ENCODE data around the gene IGDCC3.

DNA sequence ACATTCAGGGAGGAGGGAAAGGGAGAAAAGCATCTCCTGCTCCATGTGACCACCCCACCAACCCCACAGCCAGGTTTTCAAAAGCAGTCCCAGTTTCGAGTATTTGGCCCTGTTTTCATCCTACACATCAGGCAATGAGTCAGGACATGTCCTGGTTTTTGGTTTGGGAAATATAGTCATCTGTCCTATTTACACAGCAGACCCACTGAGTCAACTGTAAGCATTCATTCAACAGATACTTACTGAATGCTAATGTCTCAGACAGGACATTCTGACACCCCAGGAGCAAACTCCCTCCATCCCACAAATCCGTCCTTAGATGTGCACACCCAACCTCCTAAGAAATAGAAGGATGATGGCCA, 32.9 kb downstream of the IGDCC3 start:
- TF ChIP-seq EP300 (IDR thresholded peaks at IDR 0.05; ENCODE audit: borderline replicate concordance in 1 of 2, control insufficient read depth in 1 of 2, low read depth in 2 of 2, low read length in 2 of 2), result no peak
- TF ChIP-seq CBX3 (IDR thresholded peaks at IDR 0.05; ENCODE audit: borderline replicate concordance, low read depth), result no peak
- no peak for TF ChIP-seq KLF5 (IDR thresholded peaks at IDR 0.05; ENCODE audit: partially characterized antibody)
- TF ChIP-seq, protein P1, sequence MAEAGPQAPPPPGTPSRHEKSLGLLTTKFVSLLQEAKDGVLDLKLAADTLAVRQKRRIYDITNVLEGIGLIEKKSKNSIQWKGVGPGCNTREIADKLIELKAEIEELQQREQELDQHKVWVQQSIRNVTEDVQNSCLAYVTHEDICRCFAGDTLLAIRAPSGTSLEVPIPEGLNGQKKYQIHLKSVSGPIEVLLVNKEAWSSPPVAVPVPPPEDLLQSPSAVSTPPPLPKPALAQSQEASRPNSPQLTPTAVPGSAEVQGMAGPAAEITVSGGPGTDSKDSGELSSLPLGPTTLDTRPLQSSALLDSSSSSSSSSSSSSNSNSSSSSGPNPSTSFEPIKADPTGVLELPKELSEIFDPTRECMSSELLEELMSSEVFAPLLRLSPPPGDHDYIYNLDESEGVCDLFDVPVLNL (IDR thresholded peaks at IDR 0.05; ENCODE audit: low read depth, low read length), result no peak
- TF ChIP-seq, protein P2, sequence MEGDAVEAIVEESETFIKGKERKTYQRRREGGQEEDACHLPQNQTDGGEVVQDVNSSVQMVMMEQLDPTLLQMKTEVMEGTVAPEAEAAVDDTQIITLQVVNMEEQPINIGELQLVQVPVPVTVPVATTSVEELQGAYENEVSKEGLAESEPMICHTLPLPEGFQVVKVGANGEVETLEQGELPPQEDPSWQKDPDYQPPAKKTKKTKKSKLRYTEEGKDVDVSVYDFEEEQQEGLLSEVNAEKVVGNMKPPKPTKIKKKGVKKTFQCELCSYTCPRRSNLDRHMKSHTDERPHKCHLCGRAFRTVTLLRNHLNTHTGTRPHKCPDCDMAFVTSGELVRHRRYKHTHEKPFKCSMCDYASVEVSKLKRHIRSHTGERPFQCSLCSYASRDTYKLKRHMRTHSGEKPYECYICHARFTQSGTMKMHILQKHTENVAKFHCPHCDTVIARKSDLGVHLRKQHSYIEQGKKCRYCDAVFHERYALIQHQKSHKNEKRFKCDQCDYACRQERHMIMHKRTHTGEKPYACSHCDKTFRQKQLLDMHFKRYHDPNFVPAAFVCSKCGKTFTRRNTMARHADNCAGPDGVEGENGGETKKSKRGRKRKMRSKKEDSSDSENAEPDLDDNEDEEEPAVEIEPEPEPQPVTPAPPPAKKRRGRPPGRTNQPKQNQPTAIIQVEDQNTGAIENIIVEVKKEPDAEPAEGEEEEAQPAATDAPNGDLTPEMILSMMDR (IDR thresholded peaks at IDR 0.05 in 2 of 3, conservative IDR thresholded peaks at IDR 0.05 in 1 of 3; ENCODE audit: control insufficient read depth in 2 of 3, extremely low read depth in 1 of 3, insufficient read depth in 1 of 3, low read depth in 3 of 3, low read length in 3 of 3), result no peak
- no peak for TF ChIP-seq GATAD2B (conservative IDR thresholded peaks at IDR 0.05; ENCODE audit: low read depth)
- TF ChIP-seq FOXM1 (IDR thresholded peaks at IDR 0.05; ENCODE audit: low read depth, low read length), result no peak
- no peak for TF ChIP-seq POLR2A (IDR thresholded peaks at IDR 0.05; ENCODE audit: low read depth, low read length)
- TF ChIP-seq EED (IDR thresholded peaks at IDR 0.05; ENCODE audit: low read depth), result no peak
- TF ChIP-seq SIN3A (IDR thresholded peaks at IDR 0.05; ENCODE audit: low read depth, low read length), result no peak
- TF ChIP-seq LARP7 (IDR thresholded peaks at IDR 0.05), result no peak
- no peak for TF ChIP-seq RBBP5 (conservative IDR thresholded peaks at IDR 0.05)
- TF ChIP-seq MYC (IDR thresholded peaks at IDR 0.05; ENCODE audit: insufficient read depth, insufficient read length, insufficient replicate concordance, low read length, severe bottlenecking), result no peak
- TF ChIP-seq, protein P3, sequence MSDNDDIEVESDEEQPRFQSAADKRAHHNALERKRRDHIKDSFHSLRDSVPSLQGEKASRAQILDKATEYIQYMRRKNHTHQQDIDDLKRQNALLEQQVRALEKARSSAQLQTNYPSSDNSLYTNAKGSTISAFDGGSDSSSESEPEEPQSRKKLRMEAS (IDR thresholded peaks at IDR 0.05; ENCODE audit: low read depth, low read length), result no peak
